GM12892 (cell line): ENCODE results near the gene ATP10A.

ENCODE experiments used
- POLR2A ChIP-seq: IDR thresholded peaks from 2 replicates; pipeline ENCODE4 v1.6.1; 2011; ENCODE audit warnings: low read depth, low read length, control low read depth
- POLR2AphosphoS5 ChIP-seq: IDR thresholded peaks from 2 replicates; pipeline ENCODE4 v1.6.1; 2011; ENCODE audit warnings: low read depth, low read length, control low read depth
- TAF1 ChIP-seq: IDR thresholded peaks from 2 replicates; pipeline ENCODE4 v1.6.1; 2011; ENCODE audit warnings: low read depth, mild to moderate bottlenecking, control low read depth, low read length, borderline replicate concordance

DNA sequence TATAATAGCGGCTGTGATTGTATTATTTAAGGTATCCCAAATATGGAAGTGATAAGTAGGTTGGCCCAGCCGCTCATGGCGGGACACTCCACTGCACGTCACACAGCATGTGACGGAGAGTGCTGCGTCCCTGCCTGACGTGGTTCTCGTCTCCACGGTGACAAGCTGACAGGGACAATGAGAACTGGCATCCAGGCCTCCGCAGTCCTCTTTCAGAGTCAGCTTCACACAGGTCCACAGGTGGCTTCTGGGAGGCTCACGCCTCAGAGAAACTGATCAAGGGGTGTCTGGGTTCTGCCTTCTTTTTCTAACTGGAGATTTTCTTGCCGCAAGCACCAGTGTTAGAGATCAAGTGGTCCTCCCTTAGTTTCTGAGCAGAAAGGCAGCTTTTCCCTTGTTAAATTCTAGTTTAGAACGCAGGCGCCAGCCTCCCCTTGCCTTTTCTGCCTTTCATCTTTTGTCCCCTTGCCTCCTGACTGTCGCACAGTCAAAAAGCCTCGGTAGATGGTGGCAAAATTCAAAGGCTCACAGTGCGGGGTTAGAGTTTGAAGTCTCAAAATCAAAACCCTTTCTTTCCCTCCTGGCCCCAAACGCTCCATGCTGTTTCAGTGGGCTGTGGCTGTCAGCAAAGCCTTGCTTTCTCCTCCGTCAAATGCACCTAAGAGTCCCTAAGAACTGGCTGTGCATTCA lies 120.9 kb downstream of the ATP10A start:
- no peak for TF ChIP-seq POLR2A
- no peak for TF ChIP-seq TAF1
- TF ChIP-seq POLR2AphosphoS5 = no peak
